MV-4-11 (cell line): Measurements from ENCODE around the gene TMEM154.
A peak's percentile ranks its signal among the peaks of the same experiment; 100 is the strongest.

Experiments
- DNase-seq: peaks from one replicate; lab custom pipeline; 2025; lab: John Stamatoyannopoulos, UW

The TMEM154 gene

DNA sequence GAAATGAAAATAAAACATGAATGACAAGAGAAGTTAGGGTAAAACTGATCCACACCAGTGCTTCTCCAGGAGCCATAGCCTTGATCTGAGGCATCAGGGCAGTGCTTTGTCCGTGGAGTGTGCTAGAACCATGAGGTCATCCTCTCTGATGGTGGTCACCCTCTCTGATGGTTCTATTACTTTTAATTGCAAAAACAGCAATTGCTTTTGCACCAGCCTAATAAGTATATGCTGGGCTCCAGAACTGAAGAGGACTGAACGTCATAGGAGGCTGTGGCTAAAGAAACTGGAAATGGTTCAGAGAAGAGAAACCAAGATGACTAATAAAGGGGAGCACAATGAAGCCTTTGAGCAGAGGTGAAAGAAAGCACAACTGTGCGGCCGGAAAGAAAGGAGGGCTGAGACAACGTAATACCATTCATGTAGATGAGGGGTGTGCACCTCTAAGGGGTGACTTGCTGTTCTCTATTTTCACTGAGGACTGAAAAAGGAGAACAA is 17.0 kb upstream of the TMEM154 start:
- peak; percentile 87 for DNase-seq

GRCh38 chr4:152693871-152694270 is 14.1 kb upstream of the TMEM154 start:
- no peak for DNase-seq

DNA sequence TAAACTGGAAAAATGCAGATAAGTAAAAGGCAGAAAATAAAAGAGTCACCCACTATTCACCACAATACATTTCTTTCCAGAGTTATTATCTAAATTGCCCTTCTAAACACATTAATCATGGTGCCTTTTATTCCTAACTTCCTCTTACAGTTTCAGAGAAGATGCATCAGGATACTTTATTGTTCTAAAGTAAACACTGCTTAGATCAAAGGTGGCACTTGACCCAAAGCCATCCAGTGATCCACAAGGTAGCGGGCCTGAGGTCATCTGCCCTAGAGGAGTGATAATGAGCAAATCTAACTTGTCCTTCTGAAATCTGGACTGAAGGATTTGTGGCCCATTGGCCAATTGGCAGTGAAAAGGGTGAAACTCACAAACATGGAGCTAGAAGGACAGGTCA is 12.0 kb upstream of the TMEM154 start:
- DNase-seq = no peak

- no peak for DNase-seq
Observed at GRCh38 chr4:152690706-152691651, 11.2 kb upstream of the TMEM154 start.

GRCh38 chr4:152689615-152690501 is 10.1 kb upstream of the TMEM154 start:
- peak; percentile 41 for DNase-seq

DNA sequence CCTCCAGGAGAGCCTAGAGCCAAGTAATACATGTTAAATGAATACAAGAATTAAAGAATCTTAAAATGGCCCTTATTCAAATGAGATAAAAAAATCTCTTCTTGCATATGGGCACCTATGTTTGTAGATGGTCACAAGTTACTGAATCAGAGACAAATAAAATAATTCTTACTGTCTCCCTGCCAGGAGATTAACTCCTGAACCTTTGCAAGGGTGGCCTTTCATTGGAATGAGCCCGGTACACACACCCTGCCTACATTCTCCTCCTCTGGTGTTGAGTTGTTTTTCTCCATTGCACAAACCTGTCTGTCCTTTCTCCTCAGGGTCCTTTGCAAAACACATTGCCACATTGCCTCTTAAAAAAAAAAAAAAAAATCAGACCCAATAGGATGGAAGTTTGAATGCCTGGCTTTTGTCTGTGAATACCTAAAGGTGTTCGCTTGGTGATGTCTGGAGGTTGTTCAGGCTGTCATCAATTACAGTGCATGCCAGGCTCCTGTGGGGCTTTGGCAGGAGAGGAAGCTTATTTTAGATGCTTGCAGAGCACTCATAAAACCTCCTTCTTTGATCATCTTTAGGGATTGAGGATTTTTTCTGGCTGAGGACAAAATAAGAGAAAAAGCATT is 8.3 kb upstream of the TMEM154 start:
- no peak for DNase-seq

DNA sequence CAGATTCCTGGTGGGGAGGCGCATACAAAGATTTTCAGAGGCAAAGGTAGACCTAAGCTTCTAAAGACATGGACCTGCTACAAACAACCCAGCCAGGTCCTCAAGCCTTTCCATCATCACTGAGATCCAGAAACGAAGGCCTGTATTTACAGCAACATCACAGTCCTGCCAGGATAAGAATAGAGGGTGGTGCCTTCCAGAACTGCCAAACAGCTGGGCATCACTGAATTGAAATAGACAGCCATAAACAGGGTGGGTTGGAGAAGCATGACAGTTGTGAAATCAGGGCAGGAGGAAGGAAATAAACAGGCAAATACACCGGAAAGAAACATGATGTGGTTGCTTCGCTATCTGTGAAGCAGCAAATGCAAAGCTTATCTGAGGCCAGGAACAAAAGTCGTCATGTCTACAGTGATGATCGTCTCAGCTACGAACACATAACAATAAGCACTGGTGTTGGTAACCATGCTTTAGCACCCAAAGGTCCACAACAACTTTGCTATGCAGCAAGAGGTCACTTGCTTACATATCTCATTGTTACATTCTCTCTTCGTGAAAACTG is 6.7 kb upstream of the TMEM154 start:
- DNase-seq = peak; percentile 48

DNA sequence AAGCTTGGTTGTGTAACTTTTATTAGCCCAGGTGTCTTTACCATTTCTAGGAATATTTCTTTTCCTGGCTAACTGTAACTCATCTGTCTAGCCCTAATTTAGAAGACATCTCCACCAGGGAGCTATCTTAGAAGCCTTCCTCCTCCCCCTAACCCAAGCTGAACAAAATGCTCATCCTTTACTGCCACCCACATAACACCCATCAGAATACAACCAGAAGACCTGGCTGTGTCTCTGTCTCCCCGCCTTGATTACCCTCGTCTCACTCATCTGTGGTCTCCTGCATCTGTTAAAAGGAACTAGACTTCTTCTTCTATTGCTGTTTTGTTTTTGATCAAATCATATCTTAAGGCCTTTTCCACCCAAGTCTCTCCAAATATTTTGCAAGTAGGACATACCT is 4.8 kb upstream of the TMEM154 start:
- DNase-seq = no peak

- no peak for DNase-seq
Observed at GRCh38 chr4:152684007-152684406, 4.2 kb upstream of the TMEM154 start.

DNA sequence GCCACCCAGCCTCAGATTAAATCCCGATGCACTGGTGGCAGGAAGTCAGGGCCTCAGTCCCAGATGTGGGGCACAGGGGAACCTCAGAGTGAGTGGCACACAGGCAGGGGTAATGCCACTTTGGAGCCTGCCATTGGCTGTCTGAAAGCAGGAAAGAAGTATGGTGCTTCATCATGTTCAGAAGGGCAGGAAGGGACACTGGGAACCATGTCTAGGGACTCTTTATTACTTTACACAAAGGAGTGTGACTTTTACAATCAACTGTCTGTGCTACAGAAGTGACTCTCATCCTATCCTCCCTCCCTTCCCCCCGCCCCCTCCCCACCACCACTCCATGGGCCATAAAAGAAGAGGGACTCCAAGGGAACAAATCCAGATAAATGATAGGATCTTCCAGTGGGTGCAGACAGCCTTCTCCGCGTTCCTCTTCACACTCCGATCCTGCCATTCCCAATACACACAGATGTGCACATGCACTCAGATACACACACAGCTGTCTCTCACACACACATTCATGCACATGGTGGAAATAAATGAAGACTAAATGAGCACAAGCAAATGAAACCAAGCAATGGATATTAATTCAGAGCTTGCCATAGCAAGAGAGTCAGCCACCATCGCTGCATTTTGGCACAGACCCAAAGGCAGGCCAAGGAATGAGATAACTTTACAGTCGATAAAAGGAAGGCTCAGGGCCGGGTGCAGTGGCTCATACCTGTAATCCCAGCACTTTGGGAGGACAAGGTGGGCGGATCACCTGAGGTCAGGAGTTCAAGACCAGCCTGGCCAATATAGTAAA is 2.5 kb upstream of the TMEM154 start:
- no peak for DNase-seq

- peak; percentile 67 for DNase-seq
Observed at GRCh38 chr4:152680988-152681603, 1.3 kb upstream of the TMEM154 start.

GRCh38 chr4:152678841-152679240 is 956 bp downstream of the TMEM154 start:
- DNase-seq = no peak

- DNase-seq = no peak
Observed at GRCh38 chr4:152677117-152677516, 2.7 kb downstream of the TMEM154 start.

DNA sequence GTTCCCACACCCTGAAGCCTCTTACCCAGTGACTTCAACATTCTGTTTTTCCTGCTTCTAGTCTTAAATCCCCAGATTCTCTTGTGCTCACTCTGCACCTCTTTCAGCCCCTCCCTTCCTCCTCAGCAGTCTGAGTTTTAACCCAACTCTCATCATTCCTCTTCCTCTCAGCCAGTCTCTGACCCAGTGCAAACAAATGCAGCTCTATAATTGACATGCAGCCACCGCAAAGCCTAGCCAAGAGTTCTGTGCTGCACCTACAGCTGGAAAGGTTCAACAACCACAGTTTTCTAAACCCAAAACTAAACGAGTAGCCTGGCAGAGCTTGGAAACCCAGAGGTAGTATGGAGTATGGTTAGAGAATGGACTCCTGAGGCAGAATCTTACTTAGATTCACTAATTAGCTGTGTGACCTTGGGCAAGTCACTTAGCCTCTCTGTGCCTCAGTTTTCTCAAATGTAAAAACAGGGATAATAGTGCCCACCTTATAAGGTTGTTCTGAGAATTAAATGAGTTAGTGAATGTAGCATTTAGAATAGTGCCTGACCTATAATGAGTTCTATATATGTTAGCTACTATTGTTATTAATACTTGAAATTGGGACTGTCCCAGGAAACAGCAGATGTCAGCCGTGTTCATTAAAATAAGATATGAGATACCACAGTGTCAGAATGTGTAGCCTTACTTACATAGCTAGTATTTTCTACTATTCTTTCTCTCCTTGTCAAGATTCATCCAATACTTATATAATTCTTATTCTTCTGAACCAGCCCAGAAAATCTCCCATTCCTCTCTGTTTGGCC is 3.5 kb downstream of the TMEM154 start:
- no peak for DNase-seq

GRCh38 chr4:152674359-152674758 is 5.4 kb downstream of the TMEM154 start:
- DNase-seq = no peak

GRCh38 chr4:152673489-152673888 is 6.3 kb downstream of the TMEM154 start:
- no peak for DNase-seq

GRCh38 chr4:152672206-152673092 is 7.3 kb downstream of the TMEM154 start:
- no peak for DNase-seq

GRCh38 chr4:152668338-152668964 is 11.3 kb downstream of the TMEM154 start:
- DNase-seq = no peak
